ENCODE results near the gene B3GALT6. TPM values are rescaled to one million over a fixed set of nuclear protein-coding genes. Genes with fewer than 3 reads are reported as not detected.
A peak's percentile ranks its signal among the peaks of the same experiment; 100 is the strongest.

The B3GALT6 gene
- total RNA-seq, 1 experiment from 2014 or later, result 27.1 TPM

DNA sequence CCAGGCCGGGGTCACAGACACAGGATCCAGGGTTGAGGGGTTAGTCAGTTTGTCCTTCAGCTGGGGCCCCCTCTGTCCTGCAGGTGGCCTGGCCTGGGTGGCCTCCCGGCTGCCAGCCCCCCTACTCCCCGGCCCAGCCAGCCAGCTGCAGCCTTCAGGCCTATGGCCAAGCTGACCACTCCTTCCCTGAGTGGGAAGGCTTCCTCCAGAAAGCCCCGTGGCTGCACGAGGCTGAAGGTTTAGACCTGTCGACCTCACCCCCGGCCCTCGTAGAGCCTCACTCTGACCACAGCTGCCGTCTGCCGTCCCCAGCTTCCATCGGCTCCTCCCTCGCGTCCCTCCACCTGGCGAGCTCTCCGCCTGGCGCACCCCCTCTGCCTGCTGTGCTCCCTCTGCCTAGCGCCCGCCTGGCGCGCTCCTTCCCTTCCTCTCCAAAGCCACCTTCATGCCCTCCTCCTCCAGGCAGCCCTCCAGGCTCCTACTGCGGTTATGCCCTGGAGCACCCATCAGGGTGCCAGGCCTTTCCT is 48.8 kb upstream of the B3GALT6 start:
- H2BK20ac ChIP-seq (ENCODE audit: low read depth, low read length, poor library complexity, severe bottlenecking), result no peak overlapping the region
- H4K8ac ChIP-seq (replicated peaks; ENCODE audit: insufficient read length, low read depth, low read length), result no peak overlapping the region
- H3K56ac ChIP-seq (ENCODE audit: insufficient read length, low read depth, low read length), result no peak overlapping the region
- no peaks in the 10 kb centered on the region for H3K79me2 ChIP-seq (ENCODE audit: insufficient read depth, low read length)
- no peak overlapping the region for H4K5ac ChIP-seq (ENCODE audit: insufficient read length, low read depth, low read length)
- H3K27me3 Mint-ChIP-seq (ENCODE audit: low read depth), result peaks cover 3% of the 10 kb centered on the region; the same call in 1 of the 2 replicates
- no peaks in the 10 kb centered on the region for H3K23me2 ChIP-seq (ENCODE audit: insufficient read length, low read depth, low read length, poor library complexity, severe bottlenecking)
- H3K4me3 Mint-ChIP-seq, result no peak overlapping the region
- H3K79me1 ChIP-seq (ENCODE audit: insufficient read depth, low read depth, low read length, poor library complexity, severe bottlenecking), result no peaks in the 10 kb centered on the region
- peaks cover 0 to 7% (median 0%) of the 10 kb centered on the region in 3 experiments; a peak in 1 of 7 replicates for H3K36me3 Mint-ChIP-seq (ENCODE audit: insufficient read depth in 1 of 3, low read depth in 3 of 3)
- no peak overlapping the region for H2AK5ac ChIP-seq (ENCODE audit: insufficient read length, low read length)
- H3K4me1 Mint-ChIP-seq, result peaks cover 1 to 7% of the 10 kb centered on the region in 2 experiments; a peak in 2 of 4 replicates
- H3K14ac ChIP-seq (ENCODE audit: insufficient read depth, low read length), result no peak overlapping the region; the same call in 1 of the 2 replicates
- no peaks in the 10 kb centered on the region; a peak in 2 of 5 replicates for H3K9me3 Mint-ChIP-seq
- TF ChIP-seq, protein P1, sequence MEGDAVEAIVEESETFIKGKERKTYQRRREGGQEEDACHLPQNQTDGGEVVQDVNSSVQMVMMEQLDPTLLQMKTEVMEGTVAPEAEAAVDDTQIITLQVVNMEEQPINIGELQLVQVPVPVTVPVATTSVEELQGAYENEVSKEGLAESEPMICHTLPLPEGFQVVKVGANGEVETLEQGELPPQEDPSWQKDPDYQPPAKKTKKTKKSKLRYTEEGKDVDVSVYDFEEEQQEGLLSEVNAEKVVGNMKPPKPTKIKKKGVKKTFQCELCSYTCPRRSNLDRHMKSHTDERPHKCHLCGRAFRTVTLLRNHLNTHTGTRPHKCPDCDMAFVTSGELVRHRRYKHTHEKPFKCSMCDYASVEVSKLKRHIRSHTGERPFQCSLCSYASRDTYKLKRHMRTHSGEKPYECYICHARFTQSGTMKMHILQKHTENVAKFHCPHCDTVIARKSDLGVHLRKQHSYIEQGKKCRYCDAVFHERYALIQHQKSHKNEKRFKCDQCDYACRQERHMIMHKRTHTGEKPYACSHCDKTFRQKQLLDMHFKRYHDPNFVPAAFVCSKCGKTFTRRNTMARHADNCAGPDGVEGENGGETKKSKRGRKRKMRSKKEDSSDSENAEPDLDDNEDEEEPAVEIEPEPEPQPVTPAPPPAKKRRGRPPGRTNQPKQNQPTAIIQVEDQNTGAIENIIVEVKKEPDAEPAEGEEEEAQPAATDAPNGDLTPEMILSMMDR (conservative IDR thresholded peaks at IDR 0.05), result no peak
- H3K27me3 ChIP-seq (ENCODE audit: insufficient read depth, low read length), result no peaks in the 10 kb centered on the region
- H3K27ac ChIP-seq (ENCODE audit: insufficient read length, low read depth, low read length), result no peak overlapping the region
- H3K4me2 ChIP-seq (ENCODE audit: insufficient read depth, insufficient read length, low read length), result no peak overlapping the region
- H2AFZ ChIP-seq (ENCODE audit: low read length), result no peak overlapping the region
- no peak overlapping the region for H3K4ac ChIP-seq (ENCODE audit: low read depth, low read length)
- H3K23ac ChIP-seq (ENCODE audit: insufficient read length, low read depth, low read length), result no peak overlapping the region
- H3K9ac ChIP-seq (ENCODE audit: extremely low read depth, insufficient read length, low read length), result no peak overlapping the region
- no peak overlapping the region for H2BK12ac ChIP-seq (ENCODE audit: insufficient read length, low read depth, low read length)
- no peak overlapping the region for H3K18ac ChIP-seq (ENCODE audit: insufficient read length, low read depth, low read length)
- H3K9me3 ChIP-seq (ENCODE audit: control insufficient read depth, low read depth, low read length), result no peaks in the 10 kb centered on the region
- no peak for DNase-seq
- H2BK120ac ChIP-seq (ENCODE audit: low read depth, low read length, poor library complexity, severe bottlenecking), result no peak overlapping the region
- no peak overlapping the region for H3T11ph ChIP-seq (ENCODE audit: low read length)
- no peak overlapping the region for H2BK15ac ChIP-seq (ENCODE audit: low read depth, low read length)
- H4K91ac ChIP-seq (ENCODE audit: insufficient read length, low read depth, low read length), result no peak overlapping the region
- H3K4me1 ChIP-seq (ENCODE audit: insufficient read depth, low read length), result no peaks in the 10 kb centered on the region
- no CpG with 5 or more reads among the region's 21 CpGs for WGBS (ENCODE audit: extremely low coverage, insufficient read length, low lambda C conversion rate)
- peak overlapping the region in 2 of 3 experiments; percentile 22 to 84; a peak in 1 of 7 replicates for H3K27ac Mint-ChIP-seq
- H2BK5ac ChIP-seq (ENCODE audit: insufficient read length, low read length), result no peak overlapping the region
- no peaks in the 10 kb centered on the region for H4K20me1 ChIP-seq (ENCODE audit: control insufficient read depth, insufficient read depth, insufficient read length)

All from H9 (cell line).